Measurements from ENCODE around the gene LIN7C. TPM values are rescaled to one million over a fixed set of nuclear protein-coding genes. Genes with fewer than 3 reads are reported as not detected.

LIN7C gene
- total and polyA plus RNA-seq, 9 of the 15 experiments (the other 6 are each of a cell fraction or from before 2014, with no cell fraction given), result 10.8 to 52.7 (median 21.5) TPM

DNA sequence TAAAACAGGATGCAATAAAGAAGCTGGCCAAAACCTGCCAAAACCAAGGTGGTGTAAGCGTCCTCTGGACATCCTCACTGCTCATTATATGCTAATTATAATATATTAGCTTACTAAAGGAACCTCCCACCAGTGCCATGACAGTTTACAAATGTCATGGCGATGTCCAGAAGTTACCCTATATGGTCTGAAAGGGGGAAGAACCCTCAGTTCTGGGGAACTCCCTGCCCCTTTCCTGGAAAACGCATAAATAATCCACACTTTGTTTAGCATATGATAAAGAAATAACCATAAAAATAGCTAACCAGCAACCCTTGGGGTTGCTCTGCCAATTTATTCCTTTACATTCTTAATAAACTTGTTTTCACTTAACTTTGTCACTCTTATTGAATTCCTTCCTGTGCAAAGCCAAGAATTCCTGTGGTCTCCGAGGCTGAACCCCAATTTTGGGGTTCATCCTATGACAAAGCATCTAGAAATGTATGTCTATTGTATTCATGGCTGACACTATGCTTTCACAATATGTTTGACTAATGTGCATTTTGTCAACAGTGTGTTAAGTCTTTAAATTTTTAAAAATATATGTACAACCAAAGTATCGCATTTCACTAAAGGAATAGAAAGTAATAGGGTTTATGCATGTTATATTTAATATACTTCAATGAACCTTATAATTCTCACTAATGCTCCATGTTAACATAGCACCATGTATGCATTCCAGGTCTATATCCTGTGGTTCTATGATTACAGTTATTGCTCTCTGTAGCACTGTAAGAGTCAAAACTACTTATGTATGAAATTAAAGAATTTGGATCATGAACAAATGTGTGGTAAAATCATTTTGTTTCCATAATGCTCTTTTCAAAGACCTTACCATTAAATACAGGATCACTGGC is 59.0 kb downstream of the LIN7C start (continued):
- TF ChIP-seq, protein P1, sequence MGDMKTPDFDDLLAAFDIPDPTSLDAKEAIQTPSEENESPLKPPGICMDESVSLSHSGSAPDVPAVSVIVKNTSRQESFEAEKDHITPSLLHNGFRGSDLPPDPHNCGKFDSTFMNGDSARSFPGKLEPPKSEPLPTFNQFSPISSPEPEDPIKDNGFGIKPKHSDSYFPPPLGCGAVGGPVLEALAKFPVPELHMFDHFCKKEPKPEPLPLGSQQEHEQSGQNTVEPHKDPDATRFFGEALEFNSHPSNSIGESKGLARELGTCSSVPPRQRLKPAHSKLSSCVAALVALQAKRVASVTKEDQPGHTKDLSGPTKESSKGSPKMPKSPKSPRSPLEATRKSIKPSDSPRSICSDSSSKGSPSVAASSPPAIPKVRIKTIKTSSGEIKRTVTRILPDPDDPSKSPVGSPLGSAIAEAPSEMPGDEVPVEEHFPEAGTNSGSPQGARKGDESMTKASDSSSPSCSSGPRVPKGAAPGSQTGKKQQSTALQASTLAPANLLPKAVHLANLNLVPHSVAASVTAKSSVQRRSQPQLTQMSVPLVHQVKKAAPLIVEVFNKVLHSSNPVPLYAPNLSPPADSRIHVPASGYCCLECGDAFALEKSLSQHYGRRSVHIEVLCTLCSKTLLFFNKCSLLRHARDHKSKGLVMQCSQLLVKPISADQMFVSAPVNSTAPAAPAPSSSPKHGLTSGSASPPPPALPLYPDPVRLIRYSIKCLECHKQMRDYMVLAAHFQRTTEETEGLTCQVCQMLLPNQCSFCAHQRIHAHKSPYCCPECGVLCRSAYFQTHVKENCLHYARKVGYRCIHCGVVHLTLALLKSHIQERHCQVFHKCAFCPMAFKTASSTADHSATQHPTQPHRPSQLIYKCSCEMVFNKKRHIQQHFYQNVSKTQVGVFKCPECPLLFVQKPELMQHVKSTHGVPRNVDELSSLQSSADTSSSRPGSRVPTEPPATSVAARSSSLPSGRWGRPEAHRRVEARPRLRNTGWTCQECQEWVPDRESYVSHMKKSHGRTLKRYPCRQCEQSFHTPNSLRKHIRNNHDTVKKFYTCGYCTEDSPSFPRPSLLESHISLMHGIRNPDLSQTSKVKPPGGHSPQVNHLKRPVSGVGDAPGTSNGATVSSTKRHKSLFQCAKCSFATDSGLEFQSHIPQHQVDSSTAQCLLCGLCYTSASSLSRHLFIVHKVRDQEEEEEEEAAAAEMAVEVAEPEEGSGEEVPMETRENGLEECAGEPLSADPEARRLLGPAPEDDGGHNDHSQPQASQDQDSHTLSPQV (IDR thresholded peaks at IDR 0.05), result peak; percentile 61; the same call in 1 of the 2 replicates
- TF ChIP-seq ZNF766 (CRISPR knock-in tag; conservative IDR thresholded peaks at IDR 0.05) (0 out of 2 replicates have a peak, but pooled peaks have one; percentile 43), NR2C2 (CRISPR knock-in tag; IDR thresholded peaks at IDR 0.05) (no peak), NR2C2 (tag; IDR thresholded peaks at IDR 0.05) (0 out of 2 replicates have a peak, but pooled peaks have one; percentile 17), MYBL2 (IDR thresholded peaks at IDR 0.05; ENCODE audit: low read depth) (no peak), MYBL2 (CRISPR knock-in tag; IDR thresholded peaks at IDR 0.05; ENCODE audit: borderline replicate concordance) (no peak), ZNF644 (tag; IDR thresholded peaks at IDR 0.05; ENCODE audit: low read depth) (0 out of 2 replicates have a peak, but pooled peaks have one; percentile 29), SRF (CRISPR knock-in tag; IDR thresholded peaks at IDR 0.05) (peak; percentile 88 to 98)
- TF ChIP-seq, protein P2, sequence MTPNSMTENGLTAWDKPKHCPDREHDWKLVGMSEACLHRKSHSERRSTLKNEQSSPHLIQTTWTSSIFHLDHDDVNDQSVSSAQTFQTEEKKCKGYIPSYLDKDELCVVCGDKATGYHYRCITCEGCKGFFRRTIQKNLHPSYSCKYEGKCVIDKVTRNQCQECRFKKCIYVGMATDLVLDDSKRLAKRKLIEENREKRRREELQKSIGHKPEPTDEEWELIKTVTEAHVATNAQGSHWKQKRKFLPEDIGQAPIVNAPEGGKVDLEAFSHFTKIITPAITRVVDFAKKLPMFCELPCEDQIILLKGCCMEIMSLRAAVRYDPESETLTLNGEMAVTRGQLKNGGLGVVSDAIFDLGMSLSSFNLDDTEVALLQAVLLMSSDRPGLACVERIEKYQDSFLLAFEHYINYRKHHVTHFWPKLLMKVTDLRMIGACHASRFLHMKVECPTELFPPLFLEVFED (CRISPR knock-in tag; conservative IDR thresholded peaks at IDR 0.05), result no peak
